OCI-M1 (cell line): Measurements from ENCODE around the gene ATP6V1C2.

Experiments used
- DNase-seq: peaks from one replicate; lab custom pipeline; 2025; lab: John Stamatoyannopoulos, UW

ATP6V1C2 gene, protein sequence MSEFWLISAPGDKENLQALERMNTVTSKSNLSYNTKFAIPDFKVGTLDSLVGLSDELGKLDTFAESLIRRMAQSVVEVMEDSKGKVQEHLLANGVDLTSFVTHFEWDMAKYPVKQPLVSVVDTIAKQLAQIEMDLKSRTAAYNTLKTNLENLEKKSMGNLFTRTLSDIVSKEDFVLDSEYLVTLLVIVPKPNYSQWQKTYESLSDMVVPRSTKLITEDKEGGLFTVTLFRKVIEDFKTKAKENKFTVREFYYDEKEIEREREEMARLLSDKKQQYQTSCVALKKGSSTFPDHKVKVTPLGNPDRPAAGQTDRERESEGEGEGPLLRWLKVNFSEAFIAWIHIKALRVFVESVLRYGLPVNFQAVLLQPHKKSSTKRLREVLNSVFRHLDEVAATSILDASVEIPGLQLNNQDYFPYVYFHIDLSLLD

DNA sequence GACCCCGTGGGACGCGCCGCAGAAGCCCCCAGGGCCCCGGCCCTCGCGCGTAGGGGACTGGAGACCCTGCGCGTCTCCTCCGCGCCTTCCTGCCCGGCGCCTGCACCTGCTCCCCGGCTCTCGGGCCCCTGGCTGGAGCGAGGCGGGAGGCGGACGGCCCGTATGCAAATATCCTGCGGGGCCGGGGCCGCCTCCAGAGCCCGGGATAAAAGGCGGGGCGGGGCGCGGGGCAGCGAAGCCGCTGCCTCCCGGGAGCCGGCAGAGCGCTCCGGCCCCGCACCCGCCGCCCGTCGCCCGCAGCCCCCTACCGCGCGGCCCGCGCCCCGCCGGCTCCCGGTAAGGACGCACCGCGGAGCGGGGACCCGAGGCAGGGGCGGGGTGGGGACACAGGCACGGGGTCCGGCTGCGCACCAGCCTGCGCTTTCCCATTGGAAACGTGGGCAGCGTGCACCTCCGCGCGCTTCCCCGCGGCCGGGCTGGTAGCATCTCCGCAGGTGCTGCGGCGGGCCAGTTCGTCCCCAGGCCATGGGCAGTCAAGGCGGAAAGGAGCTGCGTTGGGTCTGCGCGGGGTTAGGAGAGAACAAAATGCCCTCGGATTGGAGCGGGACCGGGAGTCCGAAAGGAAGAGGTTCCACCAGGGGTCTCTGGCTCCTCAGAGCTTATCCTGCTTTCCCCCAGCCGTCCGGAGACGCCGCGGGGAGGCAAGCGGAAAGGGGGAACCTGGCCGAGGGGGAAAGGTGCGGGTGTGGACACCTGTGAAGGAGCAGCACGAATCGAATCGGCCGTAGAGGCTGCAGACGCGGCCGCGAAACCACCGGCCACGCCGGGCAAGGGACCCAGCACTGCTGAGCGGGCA, at the start of gene ATP6V1C2:
TSS of gene ATP6V1C2 (plus strand) at position 235 of the 856 bp plus-strand sequence. CDS start 1,220 bp downstream, outside the sequence.
- no peak for DNase-seq

DNA sequence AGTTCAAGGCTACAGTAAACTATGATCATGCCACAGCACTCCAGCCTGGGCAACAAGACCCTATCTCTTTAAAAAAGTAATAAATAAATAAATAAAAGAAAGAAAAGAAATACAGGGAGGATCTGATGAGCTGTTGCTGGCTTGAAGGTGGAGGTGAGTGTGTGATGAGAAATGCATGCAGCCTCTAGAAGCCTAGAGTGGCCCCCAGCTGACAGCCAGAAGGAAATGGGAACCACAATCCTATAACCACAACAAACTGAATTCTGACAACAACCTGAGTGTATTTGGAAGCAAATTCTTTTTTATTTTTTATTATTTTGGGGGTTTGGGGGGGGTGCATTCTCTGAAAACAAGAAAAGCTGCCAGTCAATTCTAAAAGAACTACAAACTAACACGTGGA, 46.3 kb upstream of the ATP6V1C2 start:
- DNase-seq = no peak

DNA sequence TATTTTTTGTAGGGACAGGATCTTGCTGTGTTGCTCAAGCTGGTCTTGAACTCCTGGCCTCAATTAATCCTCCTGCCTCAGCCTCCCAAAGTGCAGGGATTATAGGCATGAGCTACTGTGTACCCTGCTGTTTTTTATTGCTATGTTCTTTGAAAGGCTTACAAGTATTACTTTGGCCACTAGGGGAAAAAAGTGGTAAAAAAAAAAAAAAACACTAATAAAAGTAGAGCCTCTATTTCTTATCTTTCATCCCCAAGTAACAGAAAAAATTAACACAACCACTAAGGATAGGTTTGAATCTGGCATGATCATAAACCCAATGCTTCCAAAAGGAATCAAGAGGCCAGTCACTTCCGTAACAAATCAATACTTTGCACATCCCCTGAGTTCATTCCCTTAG, 43.2 kb upstream of the ATP6V1C2 start:
- DNase-seq = no peak

DNA sequence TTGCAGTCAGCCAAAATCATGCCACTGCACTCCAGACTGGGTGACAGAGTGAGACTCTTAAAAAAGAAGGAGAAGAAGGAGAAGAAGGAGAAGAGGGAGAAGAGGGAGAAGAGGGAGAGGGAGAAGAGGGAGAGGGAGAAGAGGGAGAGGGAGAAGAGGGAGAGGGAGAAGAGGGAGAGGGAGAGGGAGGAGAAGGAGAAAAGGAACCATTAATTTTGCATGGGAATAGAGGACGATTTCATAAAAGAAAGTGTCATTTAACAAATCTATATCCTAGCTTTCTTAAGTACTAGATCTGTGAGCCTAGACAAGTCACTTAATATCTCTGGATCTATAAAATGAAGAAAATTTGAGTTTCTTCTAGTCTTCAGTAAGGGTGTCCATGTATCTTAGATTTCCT, 41.2 kb upstream of the ATP6V1C2 start:
- no peak for DNase-seq

DNA sequence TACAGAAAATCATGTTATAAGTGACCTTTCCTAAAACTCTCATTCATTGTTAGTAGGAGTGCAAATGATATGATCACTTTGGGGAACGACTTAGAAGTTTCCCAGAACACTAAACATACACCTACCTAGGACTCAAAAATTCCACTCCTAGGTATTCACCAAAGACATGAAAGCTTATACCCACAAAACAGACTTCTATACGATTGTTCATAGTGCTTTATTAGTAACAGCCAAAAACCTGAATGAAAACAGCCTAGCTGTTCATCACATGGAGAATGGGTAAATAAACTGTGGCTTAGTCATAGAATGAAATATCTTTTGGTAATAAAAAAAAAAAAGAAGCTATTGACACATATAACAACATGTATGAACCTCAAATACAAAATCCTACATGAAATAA, 40.5 kb upstream of the ATP6V1C2 start:
- DNase-seq = no peak

DNA sequence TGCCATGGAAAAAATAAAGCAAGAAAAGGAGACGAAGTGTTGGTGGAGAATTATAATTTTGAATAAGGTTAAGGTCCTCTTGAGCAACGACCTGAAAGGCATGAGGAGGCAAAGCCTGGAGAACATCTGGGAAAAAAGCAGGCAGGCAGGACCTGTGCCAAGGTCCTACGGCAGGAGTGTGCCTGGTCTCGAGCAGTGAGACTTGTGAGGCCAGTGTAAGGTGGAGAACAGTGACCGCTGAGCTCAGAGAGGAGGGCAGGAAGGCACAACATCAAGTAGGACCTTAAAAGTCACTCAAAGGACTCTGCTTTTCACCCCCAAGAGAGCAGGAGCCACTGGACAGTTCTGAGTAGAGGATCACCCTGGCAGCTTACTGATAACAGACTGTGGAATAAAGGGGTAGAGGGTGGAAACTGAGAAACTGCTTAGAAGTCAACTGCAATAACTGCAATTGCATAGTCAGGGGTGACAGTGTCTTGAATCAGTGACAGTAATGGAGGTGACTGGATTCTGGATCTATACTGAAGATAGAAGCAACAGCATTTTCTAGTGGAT, 35.2 kb upstream of the ATP6V1C2 start:
- DNase-seq = no peak

DNA sequence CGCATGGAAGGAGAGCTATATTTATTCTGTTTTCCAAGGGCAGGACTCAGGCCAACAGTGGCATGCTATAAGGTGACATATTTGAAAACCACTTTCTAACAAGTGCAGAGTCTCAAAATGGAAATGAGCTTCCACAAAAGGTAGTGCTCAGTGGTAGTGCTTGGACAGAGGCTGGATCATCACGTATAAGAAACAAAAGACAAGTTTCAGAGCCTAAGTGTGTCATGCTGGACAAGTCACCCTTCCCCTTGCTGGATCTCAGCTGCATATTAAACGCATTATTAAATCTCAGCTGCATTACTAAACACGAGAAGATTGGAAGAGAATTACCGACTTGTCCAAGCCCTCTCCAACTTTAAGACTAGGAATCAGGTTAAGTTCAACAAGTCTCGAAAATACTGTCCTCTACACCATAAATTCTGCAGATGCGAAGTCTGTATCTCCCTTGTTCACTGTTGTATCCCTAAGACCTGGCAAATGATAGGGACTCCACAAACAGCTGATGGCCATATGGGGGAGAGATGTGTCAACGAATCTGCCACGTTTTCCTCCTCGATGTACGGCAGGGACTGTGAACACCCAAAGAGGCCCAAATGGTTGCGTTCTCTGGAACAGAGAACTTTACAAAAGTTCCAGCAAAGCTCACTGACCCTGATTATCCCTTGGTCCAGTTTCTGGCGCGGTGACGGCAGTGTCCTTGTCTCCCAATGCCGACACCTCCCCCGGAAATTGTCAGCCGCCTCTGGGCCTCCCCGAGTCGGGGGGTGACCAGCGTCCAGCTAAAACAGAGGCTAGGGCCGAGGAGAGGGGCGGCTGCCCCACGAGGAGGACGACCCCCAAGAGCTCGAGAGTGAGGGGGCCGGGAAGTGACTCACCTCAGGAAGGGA, 32.3 kb upstream of the ATP6V1C2 start:
- peak; percentile 52 for DNase-seq

DNA sequence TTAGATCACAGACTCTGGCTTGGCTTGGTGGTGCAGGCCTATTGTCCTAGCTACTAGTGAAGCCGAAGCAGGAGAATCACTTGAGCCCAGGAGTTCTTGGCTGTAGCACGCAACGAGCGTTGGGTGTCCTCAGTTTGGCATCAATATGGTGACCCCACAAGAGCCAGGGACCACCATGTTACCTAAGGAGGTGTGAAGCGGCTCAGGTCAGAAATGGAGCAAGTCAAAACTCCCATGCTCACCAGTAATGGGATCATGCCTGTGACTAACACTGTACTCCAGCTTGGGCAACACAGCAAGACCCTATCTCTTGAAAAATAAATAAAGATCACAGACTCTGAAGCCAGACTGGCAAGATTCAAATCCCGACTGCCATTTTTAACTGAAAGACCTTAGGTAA, 29.9 kb upstream of the ATP6V1C2 start:
- DNase-seq = no peak

DNA sequence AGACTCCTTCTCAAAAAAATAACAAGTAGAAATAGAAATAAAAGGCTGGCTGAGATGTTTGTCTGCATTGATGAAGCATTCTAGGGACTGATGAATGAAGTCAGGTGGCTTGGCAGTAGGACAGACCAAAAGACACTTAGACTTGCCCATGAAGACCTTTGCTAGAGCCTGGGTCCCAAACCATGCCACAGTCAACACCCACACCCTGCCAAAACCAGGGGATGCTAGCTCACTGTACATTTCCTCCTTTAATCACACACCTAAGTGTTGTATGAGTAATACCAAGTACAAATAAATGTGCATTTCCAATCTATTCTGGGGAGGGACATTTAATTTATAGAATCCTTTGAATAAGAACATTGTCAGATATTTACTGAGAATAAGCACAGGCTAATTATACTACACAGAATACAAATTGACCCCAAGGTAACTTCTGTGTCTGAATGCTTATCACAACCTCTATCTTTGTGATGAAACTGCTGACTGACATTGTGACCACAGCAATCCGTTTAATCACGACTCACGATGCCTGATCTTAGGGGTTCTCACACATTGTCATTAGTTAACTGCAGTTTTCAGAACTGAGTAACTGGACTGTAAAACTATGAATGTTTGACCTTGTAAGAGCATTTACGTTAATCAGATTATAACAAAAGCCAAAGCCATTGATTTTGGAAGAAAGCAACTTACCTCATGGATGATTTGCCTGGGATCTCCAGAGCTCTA, 21.2 kb upstream of the ATP6V1C2 start:
- DNase-seq = peak; percentile 12

DNA sequence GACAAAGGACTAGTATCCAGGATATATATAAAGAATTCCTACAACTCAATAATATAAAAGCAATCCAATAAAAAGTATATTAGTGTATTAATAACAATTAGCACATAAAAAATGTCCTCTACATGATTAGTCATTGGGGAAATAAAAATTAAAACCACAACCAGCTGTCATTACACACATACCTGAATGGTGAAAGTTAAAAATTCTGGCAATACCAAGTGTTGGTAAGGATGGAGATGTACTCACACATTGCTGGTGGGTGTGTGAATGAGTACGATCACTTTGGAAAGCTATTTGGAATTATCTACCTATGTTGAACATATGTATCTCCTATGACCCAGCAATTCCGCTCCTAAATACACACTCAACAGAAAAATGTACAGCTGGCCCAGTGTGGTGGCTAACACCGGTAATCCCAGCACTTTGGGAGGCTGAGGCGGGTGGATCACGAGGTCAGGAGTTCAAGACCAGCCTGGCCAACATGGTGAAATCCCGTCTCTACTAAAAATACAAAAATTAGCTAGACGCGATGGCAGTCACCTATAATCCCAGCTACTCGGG, 17.3 kb upstream of the ATP6V1C2 start:
- no peak for DNase-seq

DNA sequence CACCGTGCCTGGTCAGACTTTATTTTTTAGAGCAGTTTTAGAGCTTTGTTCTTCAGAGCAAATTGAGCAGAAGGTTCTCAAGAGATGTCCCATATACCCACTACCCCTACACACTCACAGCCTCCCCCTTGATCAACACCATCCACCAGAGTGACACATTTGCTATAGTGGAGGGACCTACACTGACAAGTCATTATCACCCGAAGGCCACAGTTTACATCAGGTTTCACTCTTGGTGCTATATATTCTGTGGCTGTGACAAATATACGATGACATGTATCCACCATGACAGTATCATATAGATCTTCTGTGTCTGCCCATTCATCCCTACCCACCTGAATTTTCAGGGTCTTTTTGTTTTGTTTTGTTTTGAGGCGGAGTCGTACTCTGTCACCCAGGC, 15.4 kb upstream of the ATP6V1C2 start:
- DNase-seq = no peak

DNA sequence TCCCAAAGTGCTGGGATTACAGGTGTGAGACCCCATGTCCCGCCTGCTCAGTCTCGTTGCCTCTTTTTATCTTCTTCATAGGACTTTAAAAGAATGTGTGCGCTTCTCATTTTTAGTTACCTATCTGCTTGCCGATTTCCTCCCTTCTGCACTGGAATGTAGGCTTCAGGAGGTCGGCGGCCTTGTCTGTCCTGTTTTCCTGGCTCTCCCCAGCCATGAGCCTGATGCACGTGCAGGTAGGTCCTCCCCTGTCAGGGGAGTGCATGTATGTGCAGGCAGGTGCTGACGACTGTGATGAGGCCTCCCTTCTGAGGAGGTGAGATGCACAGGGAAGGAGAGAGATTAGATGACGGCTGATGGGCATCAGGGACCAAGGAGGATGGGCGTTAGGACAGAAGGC, 13.6 kb upstream of the ATP6V1C2 start:
- DNase-seq = no peak

DNA sequence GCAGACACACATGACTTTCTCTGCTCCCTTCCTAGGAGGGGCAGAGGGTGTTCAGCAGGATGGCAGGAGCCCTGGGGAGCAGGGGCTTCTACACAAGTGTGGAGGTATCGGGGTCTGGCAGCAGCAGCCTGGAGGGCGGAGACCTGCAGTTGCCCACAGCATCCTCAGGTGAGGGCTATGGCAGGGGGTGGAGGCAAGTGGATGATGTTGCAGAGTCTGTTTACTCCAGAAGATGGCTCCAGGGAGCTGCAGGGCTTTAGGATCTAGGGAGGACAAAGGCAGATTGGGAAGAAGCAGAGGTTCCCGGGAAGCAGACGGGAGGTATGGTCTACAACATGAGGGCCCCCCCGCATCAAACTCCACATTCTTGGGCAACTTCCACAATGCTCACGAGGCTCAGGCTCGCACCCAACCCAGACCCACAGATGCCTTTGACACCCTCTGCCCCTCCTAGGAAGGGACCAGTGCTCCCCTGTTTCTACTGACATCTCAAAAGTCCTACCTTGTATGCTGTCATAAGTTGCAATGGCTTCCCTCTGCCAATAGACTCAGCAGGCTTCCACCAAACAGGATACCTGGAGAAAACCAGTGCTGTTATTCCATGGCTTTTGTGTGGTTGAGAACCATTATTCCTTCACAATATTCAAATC, 12.0 kb upstream of the ATP6V1C2 start:
- DNase-seq = peak; percentile 8

DNA sequence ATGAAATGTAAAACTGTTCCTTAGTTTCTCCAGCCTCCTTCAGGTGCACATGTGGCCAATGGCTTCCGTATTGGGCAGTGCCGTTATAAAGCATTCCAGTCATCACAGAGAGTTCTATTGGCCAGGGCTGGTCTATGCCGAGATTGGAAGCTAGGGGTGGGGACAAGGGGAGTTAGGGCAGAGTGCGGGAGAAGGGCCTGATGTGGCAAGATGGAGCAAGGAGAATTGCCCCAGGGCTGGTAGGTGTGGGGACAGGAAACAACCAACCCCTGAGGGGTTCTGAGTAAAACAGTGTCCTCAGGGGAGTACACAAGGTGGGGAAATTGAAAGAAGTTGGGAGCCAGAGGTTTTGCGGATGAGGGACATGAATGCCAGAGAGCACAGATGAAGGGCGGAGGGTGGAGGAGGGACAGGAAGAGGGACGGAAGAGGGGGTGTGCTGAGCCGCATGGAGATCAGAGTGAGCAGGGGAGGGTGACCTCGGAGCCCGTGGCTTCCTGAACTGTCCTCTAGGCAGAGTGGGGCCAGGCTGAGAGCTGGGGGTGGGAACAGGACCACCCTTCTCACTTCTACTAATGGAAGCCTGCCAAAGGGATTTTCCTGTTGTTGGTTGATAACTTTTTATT, 9.1 kb upstream of the ATP6V1C2 start:
- DNase-seq = no peak

DNA sequence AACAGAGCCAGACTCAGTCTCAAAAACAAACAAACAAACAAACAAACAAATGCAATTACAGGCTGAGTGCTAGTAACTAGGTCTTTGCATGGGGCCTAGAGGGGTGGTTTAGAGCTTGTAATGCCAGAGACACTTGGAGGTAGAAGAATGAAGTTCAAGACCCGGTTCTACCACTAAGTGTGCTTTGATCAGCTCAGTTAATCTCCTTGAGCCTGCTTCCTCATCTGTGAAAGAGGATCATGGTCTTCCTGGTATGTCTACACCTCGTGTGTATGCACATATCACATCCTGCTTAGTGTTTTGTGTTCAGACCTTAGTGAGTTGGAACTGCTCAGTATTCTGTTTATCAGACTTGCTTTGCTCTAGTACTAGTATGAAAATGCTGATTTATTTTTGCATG, 4.8 kb upstream of the ATP6V1C2 start:
- peak; percentile 50 for DNase-seq

DNA sequence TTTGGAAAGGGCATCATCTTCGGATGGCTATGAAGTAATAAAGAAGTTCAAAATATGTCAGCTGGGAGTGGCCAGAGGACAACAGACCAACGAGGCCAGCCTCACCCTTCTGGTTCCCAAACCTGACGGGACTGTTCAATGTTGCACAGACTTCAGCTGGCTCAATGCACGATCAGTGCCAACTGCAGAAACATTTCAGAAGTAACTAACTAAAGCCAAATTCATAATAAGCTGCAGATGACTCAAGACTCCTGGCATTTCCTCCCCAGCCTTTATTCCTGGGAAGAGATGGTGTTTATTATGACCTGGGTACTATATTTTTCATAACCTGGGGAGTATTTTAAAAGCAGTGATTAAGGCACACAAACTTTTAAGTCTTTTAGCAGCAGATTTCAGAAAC, 3.8 kb upstream of the ATP6V1C2 start:
- no peak for DNase-seq

DNA sequence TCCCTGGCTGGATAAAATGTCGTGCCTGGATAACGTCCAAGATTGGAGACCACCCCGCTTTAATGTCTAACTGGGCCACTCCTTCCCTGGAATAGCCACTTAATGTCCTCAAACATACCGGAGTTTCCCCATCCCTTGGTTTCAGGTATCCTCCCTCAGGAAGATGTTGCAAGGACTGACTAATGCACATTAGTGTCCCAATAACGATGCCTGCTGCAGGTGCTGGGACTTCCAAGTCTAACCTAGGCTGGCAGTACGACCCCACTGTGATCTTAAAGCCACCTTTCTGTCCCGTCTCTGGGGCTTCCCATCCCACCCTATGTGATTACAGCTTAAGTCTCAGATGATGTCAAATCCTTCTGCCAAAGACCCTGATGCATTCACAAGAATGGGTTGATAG, 1.1 kb upstream of the ATP6V1C2 start:
- DNase-seq = no peak

DNA sequence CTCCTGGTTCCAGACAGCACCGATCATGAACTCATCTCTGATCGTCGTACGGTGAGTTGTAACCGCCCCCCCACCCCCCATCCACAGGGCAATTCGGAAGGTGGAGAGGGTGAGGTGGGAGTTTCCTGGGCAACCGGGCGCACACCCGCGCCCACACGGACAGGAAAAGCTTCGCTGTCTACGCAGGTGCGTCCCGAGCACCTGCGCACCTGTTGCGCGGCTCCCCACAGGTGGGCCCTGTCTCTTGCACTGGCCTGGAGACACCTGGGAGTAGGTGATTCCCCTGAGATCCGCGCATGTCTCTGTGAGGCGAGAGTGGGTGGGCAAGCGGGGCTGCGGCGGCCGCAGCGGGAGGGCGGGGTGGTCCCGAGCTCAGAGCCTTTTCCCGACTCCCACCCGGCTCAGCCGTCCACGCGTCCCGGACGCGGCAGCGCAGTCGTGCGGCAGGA, 459 bp upstream of the ATP6V1C2 start:
- no peak for DNase-seq

DNA sequence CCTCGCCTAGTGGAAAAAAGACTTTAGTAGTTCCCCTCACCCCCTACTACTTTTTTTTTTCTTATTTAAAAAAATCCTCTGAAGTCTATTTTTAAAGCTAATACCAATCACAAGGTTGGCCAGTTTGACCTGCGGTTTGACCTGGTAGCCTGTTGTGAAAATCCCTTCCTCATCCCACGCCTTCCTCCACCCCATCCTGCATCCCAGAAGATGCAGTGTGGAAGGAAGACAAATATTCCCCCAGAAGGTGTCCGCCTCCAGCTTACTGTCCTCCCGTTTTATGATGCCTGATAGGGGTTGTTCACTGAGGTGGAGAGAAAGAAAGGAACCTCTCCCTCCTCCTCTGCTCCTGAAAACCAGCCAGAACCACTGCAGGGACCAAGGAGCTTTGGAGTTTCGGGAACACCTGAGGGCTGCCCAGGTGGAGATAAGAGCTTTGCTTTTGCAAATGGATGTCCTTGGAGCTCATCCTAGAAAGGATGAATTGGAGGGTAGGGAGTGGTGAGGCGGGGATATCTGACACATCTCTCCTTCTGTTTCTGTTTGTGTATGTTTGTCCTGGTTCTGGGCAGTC, 909 bp downstream of the ATP6V1C2 start:
- no peak for DNase-seq
